ENCODE measurements around the gene IRAK2. TPM values are rescaled to one million over a fixed set of nuclear protein-coding genes. Genes with fewer than 3 reads are reported as not detected.

The IRAK2 gene
- polyA plus RNA-seq, 2 donors, result 6.1 to 7.1 TPM

DNA sequence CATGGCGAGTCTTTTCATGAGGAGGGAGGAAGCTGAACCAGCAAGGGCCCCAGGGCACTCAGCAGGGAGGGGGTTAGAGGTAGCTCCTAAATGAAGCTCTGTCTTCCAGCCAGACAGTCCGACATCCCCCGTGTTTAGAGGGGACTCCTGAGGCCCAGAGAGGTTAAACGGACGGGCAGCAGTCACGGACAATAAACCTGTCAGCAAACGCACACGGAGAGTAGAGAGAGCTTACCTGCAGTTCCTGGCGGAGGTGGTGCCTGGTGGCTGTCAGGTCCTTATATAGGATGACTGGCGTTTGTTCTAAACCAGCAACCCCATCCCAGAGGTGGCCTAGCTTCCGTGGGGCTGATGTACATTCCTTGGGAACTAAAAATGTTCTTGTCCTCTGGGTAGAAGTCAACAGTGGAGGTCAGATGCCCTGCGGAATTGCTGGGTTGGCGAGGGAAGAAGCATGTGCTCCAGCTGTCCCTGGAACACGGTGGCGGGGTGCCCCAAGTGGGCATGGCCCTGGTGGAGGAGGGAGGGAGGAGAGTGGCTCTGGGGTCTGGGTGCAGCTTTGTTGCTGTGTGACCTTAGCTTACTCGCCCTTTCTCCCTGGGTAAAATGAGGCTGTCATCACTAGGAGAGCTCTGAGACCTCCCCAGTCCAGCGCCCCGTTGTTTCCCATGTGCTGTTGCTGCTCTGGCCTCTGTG, 125.9 kb downstream of the IRAK2 start:
- 88 to 89% methylated on average over 18 of the region's 18 CpGs for WGBS, 2 donors
- no peak overlapping the region for H3K4me3 ChIP-seq (ENCODE audit: low read depth in 1 of 2, low read length in 2 of 2)
- no peaks in the 10 kb centered on the region for H3K9me3 ChIP-seq (ENCODE audit: control insufficient read depth in 2 of 2, insufficient read depth in 1 of 2, low read depth in 1 of 2, low read length in 1 of 2)
- peaks cover 0 to 4% of the 10 kb centered on the region in 2 donors for H3K4me1 ChIP-seq (ENCODE audit: control insufficient read depth in 2 of 2, insufficient read depth in 2 of 2, low read length in 1 of 2)
- no peak overlapping the region for H3K27ac ChIP-seq (ENCODE audit: low read depth in 2 of 2, low read length in 1 of 2)
- peaks cover 8 to 14% of the 10 kb centered on the region in 2 donors for H3K36me3 ChIP-seq (ENCODE audit: control insufficient read depth in 2 of 2, insufficient read depth in 2 of 2, low read length in 1 of 2)
- no peaks in the 10 kb centered on the region for H3K27me3 ChIP-seq (ENCODE audit: control insufficient read depth in 1 of 2, insufficient read depth in 2 of 2, low read length in 2 of 2)

DNA sequence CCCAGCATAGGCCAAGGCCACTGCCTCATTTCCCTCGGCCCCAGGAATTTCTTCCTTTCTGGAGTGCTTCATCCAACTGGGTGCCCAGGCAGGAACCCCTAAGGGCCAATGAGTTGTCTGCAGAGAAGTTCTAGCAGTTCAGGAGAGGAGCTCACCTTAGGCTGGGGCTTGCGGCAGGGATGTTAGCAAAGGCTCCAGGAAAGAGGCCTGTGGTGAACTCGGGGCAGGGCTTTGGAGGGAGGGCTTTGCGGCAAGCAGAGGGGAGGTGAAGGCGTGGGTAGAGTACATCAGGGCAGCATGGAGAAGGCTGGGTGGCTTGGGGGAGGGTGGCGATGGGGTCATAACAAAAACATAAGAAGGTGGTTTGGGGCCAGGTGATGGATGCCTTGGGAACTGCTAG, 126.9 kb downstream of the IRAK2 start:
- WGBS, 2 donors, result 90 to 91% methylated on average over 6 of the region's 6 CpGs
- Histone ChIP-seq H3K27ac (ENCODE audit: low read depth in 2 of 2, low read length in 1 of 2) (no peak overlapping the region), H3K9me3 (ENCODE audit: control insufficient read depth in 2 of 2, insufficient read depth in 1 of 2, low read depth in 1 of 2, low read length in 1 of 2) (no peaks in the 10 kb centered on the region), H3K36me3 (ENCODE audit: control insufficient read depth in 2 of 2, insufficient read depth in 2 of 2, low read length in 1 of 2) (peaks cover 8 to 14% of the 10 kb centered on the region in 2 donors), H3K4me1 (ENCODE audit: control insufficient read depth in 2 of 2, insufficient read depth in 2 of 2, low read length in 1 of 2) (no peaks in the 10 kb centered on the region), H3K27me3 (ENCODE audit: control insufficient read depth in 1 of 2, insufficient read depth in 2 of 2, low read length in 2 of 2) (no peaks in the 10 kb centered on the region), H3K4me3 (ENCODE audit: low read depth in 1 of 2, low read length in 2 of 2) (no peak overlapping the region)

DNA sequence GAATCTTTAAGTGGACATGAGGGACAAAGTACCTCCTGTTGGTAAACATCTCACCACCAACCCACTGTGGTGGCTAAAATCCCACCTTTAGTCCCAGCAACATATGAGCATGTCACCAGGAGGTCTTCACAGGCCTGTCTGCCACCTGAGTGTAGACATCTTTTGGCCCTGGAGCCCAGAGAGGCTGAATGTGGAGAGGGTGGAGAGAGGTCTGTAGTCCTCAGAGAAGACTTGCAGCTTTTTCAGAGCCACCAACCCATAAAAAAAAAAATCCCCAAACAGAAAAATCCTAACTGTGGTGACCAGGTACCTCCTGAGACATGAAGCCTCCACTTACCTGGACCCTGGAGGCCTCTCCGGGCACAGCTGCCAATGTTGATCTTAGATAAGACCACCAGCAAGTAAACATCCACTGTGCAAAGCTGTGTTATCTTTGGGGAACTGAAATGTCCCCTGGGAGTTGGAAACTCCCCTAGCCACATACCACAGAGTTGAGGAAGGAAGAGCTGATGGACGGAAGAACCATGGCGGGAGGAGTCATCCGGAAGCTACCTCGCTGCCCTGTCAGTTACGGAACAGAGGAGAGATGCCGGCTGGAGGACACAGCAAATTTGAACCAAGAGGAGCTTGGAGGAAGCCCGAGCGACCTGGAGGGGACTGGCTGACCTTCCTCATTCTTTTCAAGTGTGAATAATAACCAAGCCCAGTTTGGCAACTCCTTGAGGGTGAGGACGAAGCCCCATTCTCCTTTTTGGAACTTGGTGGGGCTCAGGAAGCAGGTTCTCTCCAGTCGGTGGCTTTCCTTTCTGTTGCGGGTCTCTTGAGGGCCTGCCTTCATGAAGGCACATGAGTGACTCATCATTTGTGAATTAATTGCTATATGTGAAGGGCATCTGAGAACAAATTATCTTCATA, 128.0 kb downstream of the IRAK2 start, which contains the start of gene GHRL:
Gene GHRL (minus strand): TSS at position 443 of the 915 bp plus-strand sequence. CDS start 2,767 bp downstream, outside the sequence.
- Histone ChIP-seq H3K4me1 (ENCODE audit: control insufficient read depth in 2 of 2, insufficient read depth in 2 of 2, low read length in 1 of 2) (no peaks in the 10 kb centered on the region), H3K27me3 (ENCODE audit: control insufficient read depth in 1 of 2, insufficient read depth in 2 of 2, low read length in 2 of 2) (no peaks in the 10 kb centered on the region), H3K36me3 (ENCODE audit: control insufficient read depth in 2 of 2, insufficient read depth in 2 of 2, low read length in 1 of 2) (peaks cover 4 to 14% of the 10 kb centered on the region in 2 donors), H3K4me3 (ENCODE audit: low read depth in 1 of 2, low read length in 2 of 2) (no peak within 1 kb of the TSS), H3K27ac (ENCODE audit: low read depth in 2 of 2, low read length in 1 of 2) (no peak within 1 kb of the TSS), H3K9me3 (ENCODE audit: control insufficient read depth in 2 of 2, insufficient read depth in 1 of 2, low read depth in 1 of 2, low read length in 1 of 2) (no peaks in the 10 kb centered on the region)
- 56 to 65% methylated on average over 12 of the region's 12 CpGs for WGBS, 2 donors

Other genes starting within 250 kb of the IRAK2 start
- 10 to 100 TPM; 37.0 to 52.7 TPM for gene IL17RC, start 247.8 kb upstream of the IRAK2 start, polyA plus RNA-seq
- gene CRELD1, start 231.1 kb upstream of the IRAK2 start, polyA plus RNA-seq, result 10 to 100 TPM; 12.1 to 24.2 TPM
- 1 to 10 TPM; 1.0 to 2.0 TPM for gene PRRT3, start 212.5 kb upstream of the IRAK2 start, polyA plus RNA-seq
- gene EMC3, start 178.1 kb upstream of the IRAK2 start, polyA plus RNA-seq, result 100 to 1,000 TPM in 1 of 2 donors, 10 to 100 TPM in 1; 44.7 to 100 TPM
- gene FANCD2, start 138.5 kb upstream of the IRAK2 start, polyA plus RNA-seq, result 1 to 10 TPM; 5.1 to 6.5 TPM
- gene FANCD2OS, start 56.7 kb upstream of the IRAK2 start, polyA plus RNA-seq, result under 1 TPM in 1 of 2 donors, not detected in 1; 0.22 TPM
- gene BRK1, start 49.2 kb upstream of the IRAK2 start, polyA plus RNA-seq, result 100 to 1,000 TPM in 1 of 2 donors, 10 to 100 TPM in 1; 79.2 to 148 TPM
- 10 to 100 TPM; 16.3 to 29.0 TPM for gene VHL, start 23.1 kb upstream of the IRAK2 start, polyA plus RNA-seq
- gene TATDN2, start 83.5 kb downstream of the IRAK2 start, polyA plus RNA-seq, result 10 to 100 TPM; 10.9 to 15.0 TPM
- gene GHRL, start 128.0 kb downstream of the IRAK2 start, polyA plus RNA-seq, result under 1 TPM; 0.22 to 0.63 TPM
- gene SEC13, start 156.2 kb downstream of the IRAK2 start, polyA plus RNA-seq, result 100 to 1,000 TPM in 1 of 2 donors, 10 to 100 TPM in 1; 51.0 to 108 TPM

All from esophagus (tissue), 2 donors.